IMR-90 (cell line): ENCODE results near the gene CUX1. TPM values are rescaled to one million over a fixed set of nuclear protein-coding genes. Genes with fewer than 3 reads are reported as not detected.

ENCODE experiments used
- ATAC-seq: fragments of 200-7000 bp; cut with Tn5 transposase; 2 replicates; pipeline ENCODE4 v1.9.1; 2020; ENCODE audit warnings: low read depth, mild to moderate bottlenecking, moderate library complexity
- BruUV-seq: library from RNA; stranded (reverse); fragments of 400-500 nt; replicated peaks from 2 replicates; lab custom pipeline; 2021; lab: Mats Ljungman, UMichigan
- CTCF ChIA-PET: fragments of 300-600 bp; formaldehyde crosslinking; extraction: SDS; loops from one replicate; lab custom pipeline; 2021; ENCODE audit warnings: antibody characterized with exemption; lab: Yijun Ruan, JAX
- POLR2A ChIA-PET: fragments of 300-600 bp; sonication (Branson Sonifier 250); formaldehyde crosslinking; loops from one replicate; lab custom pipeline; 2022; ENCODE audit warnings: antibody characterized with exemption; ENCODE audit not compliant: unreplicated experiment; lab: Charles Lee
- DNase-seq: peaks from one replicate; pipeline ENCODE4 v3.0.0; 2013
- H2AFZ ChIP-seq: replicated peaks from 2 replicates; pipeline ENCODE3; 2013; ENCODE audit warnings: low read length, mild to moderate bottlenecking; ENCODE audit not compliant: poor library complexity
- H2AK5ac ChIP-seq: 2 replicates; pipeline ENCODE4 v1.6.1; 2013; ENCODE audit warnings: low read depth, low read length, inconsistent platforms
- H2AK9ac ChIP-seq: replicated peaks from 2 replicates; pipeline ENCODE3; 2013; ENCODE audit warnings: mild to moderate bottlenecking, low read depth, low read length, moderate library complexity; ENCODE audit not compliant: poor library complexity
- H2BK120ac ChIP-seq: 2 replicates; pipeline ENCODE4 v1.6.1; 2013; ENCODE audit warnings: low read depth, low read length, inconsistent platforms
- H2BK15ac ChIP-seq: 3 replicates; pipeline ENCODE4 v1.6.1; 2013; ENCODE audit warnings: low read depth, low read length, inconsistent platforms
- H2BK20ac ChIP-seq: 2 replicates; pipeline ENCODE4 v1.6.1; 2013; ENCODE audit warnings: low read depth, mild to moderate bottlenecking, inconsistent platforms, low read length, moderate library complexity
- H2BK5ac ChIP-seq: 2 replicates; pipeline ENCODE4 v1.6.1; 2013; ENCODE audit warnings: mild to moderate bottlenecking, low read depth, low read length, inconsistent platforms; ENCODE audit not compliant: poor library complexity, severe bottlenecking
- H3K14ac ChIP-seq: replicated peaks from 2 replicates; pipeline ENCODE4 v1.6.1; 2013; ENCODE audit warnings: low read depth, low read length, inconsistent platforms
- H3K18ac ChIP-seq: 2 replicates; pipeline ENCODE4 v1.6.1; 2013; ENCODE audit warnings: low read depth, low read length, control low read depth
- H3K23ac ChIP-seq: 2 replicates; pipeline ENCODE4 v1.6.1; 2013; ENCODE audit warnings: low read depth, low read length, inconsistent platforms
- H3K27ac ChIP-seq: 2 replicates; pipeline ENCODE4 v1.5.1; 2013; ENCODE audit warnings: mild to moderate bottlenecking, control low read depth, low read length; ENCODE audit not compliant: insufficient read depth
- H3K27me3 ChIP-seq: 2 replicates; pipeline ENCODE4 v1.6.1; 2013; ENCODE audit warnings: low read length; ENCODE audit not compliant: control insufficient read depth, insufficient read depth
- H3K36me3 ChIP-seq: 2 replicates; pipeline ENCODE4 v1.6.1; 2013; ENCODE audit warnings: low read length, mixed read lengths; ENCODE audit not compliant: control insufficient read depth, insufficient read depth
- H3K4ac ChIP-seq: 2 replicates; pipeline ENCODE4 v1.6.1; 2013; ENCODE audit warnings: low read depth, low read length, inconsistent platforms
- H3K4me1 ChIP-seq: 2 replicates; pipeline ENCODE4 v1.6.1; 2013; ENCODE audit warnings: low read length, mixed read lengths; ENCODE audit not compliant: control insufficient read depth, insufficient read depth
- H3K4me2 ChIP-seq: 2 replicates; pipeline ENCODE4 v1.6.1; 2013; ENCODE audit warnings: low read depth, mild to moderate bottlenecking, control low read depth, low read length, moderate library complexity
- H3K4me3 ChIP-seq: 2 replicates; pipeline ENCODE4 v1.5.1; 2013; ENCODE audit warnings: low read depth, mild to moderate bottlenecking, control low read depth, low read length, moderate library complexity; ENCODE audit not compliant: insufficient read depth
- H3K56ac ChIP-seq: 2 replicates; pipeline ENCODE4 v1.6.1; 2013; ENCODE audit warnings: low read length, inconsistent platforms; ENCODE audit not compliant: insufficient read depth; ENCODE audit errors: extremely low read depth
- H3K79me1 ChIP-seq, 2 experiments: 2 replicates each; pipeline ENCODE4 v1.6.1; 2013; ENCODE audit warnings: low read length in 2 of 2, inconsistent platforms in 1 of 2, low read depth in 1 of 2
- H3K9ac ChIP-seq: 2 replicates; pipeline ENCODE4 v1.6.1; 2013; ENCODE audit warnings: low read depth, low read length, control low read depth
- H3K9me1 ChIP-seq: 2 replicates; pipeline ENCODE4 v1.6.1; 2013; ENCODE audit warnings: low read length, inconsistent platforms; ENCODE audit not compliant: insufficient read depth
- H3K9me3 ChIP-seq: 2 replicates; pipeline ENCODE4 v1.6.1; 2013; ENCODE audit warnings: low read length; ENCODE audit not compliant: control insufficient read depth, insufficient read depth
- H4K20me1 ChIP-seq: 2 replicates; pipeline ENCODE4 v1.6.1; 2013; ENCODE audit warnings: low read length, inconsistent platforms; ENCODE audit not compliant: insufficient read depth
- H4K5ac ChIP-seq: 2 replicates; pipeline ENCODE4 v1.6.1; 2013; ENCODE audit warnings: mild to moderate bottlenecking, low read depth, low read length, control low read depth
- H4K8ac ChIP-seq, 2 experiments: 2 replicates each; pipeline ENCODE4 v1.6.1; 2013; ENCODE audit warnings: low read depth in 2 of 2, low read length in 2 of 2, control low read depth in 1 of 2, inconsistent platforms in 1 of 2
- H4K91ac ChIP-seq: 2 replicates; pipeline ENCODE4 v1.6.1; 2013; ENCODE audit warnings: low read depth, low read length, inconsistent platforms; ENCODE audit not compliant: insufficient read depth
- CEBPB ChIP-seq: IDR thresholded peaks from 2 replicates; pipeline ENCODE4 v1.6.1; 2012; ENCODE audit warnings: low read depth, low read length, improper control_type of control experiment
- CHD1 ChIP-seq: IDR thresholded peaks from 2 replicates; pipeline ENCODE4 v1.6.1; 2012; ENCODE audit warnings: low read depth, low read length, improper control_type of control experiment
- CTCF ChIP-seq: conservative IDR thresholded peaks from 2 replicates; pipeline ENCODE4 v1.5.1; 2012; ENCODE audit warnings: mild to moderate bottlenecking, low read depth, low read length, improper control_type of control experiment
- ELK1 ChIP-seq: fragments of 150-350 bp; IDR thresholded peaks from 2 replicates; pipeline ENCODE4 v1.6.1; 2016; ENCODE audit warnings: low read depth, mild to moderate bottlenecking, low read length, moderate library complexity, borderline replicate concordance
- FOS ChIP-seq: fragments of 150-350 bp; IDR thresholded peaks from 2 replicates; pipeline ENCODE4 v1.6.1; 2016; ENCODE audit warnings: low read depth, low read length
- MAFK ChIP-seq: IDR thresholded peaks from 2 replicates; pipeline ENCODE4 v1.6.1; 2012; ENCODE audit warnings: low read depth, low read length, improper control_type of control experiment
- MAZ ChIP-seq: IDR thresholded peaks from 2 replicates; pipeline ENCODE4 v1.6.1; 2012; ENCODE audit warnings: low read depth, mild to moderate bottlenecking, low read length, improper control_type of control experiment, moderate library complexity, borderline replicate concordance
- MXI1 ChIP-seq: IDR thresholded peaks from 2 replicates; pipeline ENCODE4 v1.6.1; 2012; ENCODE audit warnings: low read depth, mild to moderate bottlenecking, low read length, moderate library complexity, borderline replicate concordance
- NFE2L2 ChIP-seq: fragments of 150-350 bp; IDR thresholded peaks from 2 replicates; pipeline ENCODE4 v1.6.1; 2016; ENCODE audit warnings: low read depth, mild to moderate bottlenecking, low read length
- POLR2A ChIP-seq: IDR thresholded peaks from 2 replicates; pipeline ENCODE4 v1.6.1; 2012; ENCODE audit warnings: mild to moderate bottlenecking, low read depth, low read length
- RAD21 ChIP-seq: IDR thresholded peaks from 2 replicates; pipeline ENCODE4 v1.6.1; 2012; ENCODE audit warnings: low read length, improper control_type of control experiment
- RCOR1 ChIP-seq: IDR thresholded peaks from 2 replicates; pipeline ENCODE4 v1.6.1; 2012; ENCODE audit warnings: mild to moderate bottlenecking, low read length, improper control_type of control experiment; ENCODE audit not compliant: insufficient replicate concordance
- RFX5 ChIP-seq: IDR thresholded peaks from 2 replicates; pipeline ENCODE4 v1.8.0; 2012; ENCODE audit warnings: low read depth, mild to moderate bottlenecking, low read length, moderate library complexity
- SMC3 ChIP-seq: fragments of 150-350 bp; IDR thresholded peaks from 2 replicates; pipeline ENCODE4 v1.6.1; 2016; ENCODE audit warnings: low read depth, mild to moderate bottlenecking, antibody characterized with exemption, low read length, moderate library complexity
- USF2 ChIP-seq: fragments of 150-350 bp; IDR thresholded peaks from 2 replicates; pipeline ENCODE4 v1.6.1; 2017; ENCODE audit warnings: mild to moderate bottlenecking, antibody characterized with exemption, low read length, low read depth
- whole genome bisulfite sequencing, 2 experiments: methylation state at CpG; one replicate each; pipeline versions ENCODE4 v1.1.5 to v1.1.7; 2013; ENCODE audit warnings: missing lambda C conversion rate in 2 of 2; ENCODE audit not compliant: insufficient read length in 1 of 2; ENCODE audit errors: extremely low coverage in 2 of 2; 5-methylcytosine and 5-hydroxymethylcytosine counted together
- dilution Hi-C: fragments of 300-500 bp; cut with HindIII; formaldehyde crosslinking; loops from one replicate; pipeline ENCODE4 v1.14.3; 2018; ENCODE audit warnings: low sequenced_read_pairs; ENCODE audit not compliant: unreplicated experiment
- in situ Hi-C: fragments of 300-500 bp; cut with MboI; formaldehyde crosslinking; loops from 3 replicates; pipeline ENCODE4 v1.14.3; 2019; ENCODE audit warnings: low sequenced_read_pairs, inconsistent platforms, mixed read lengths
- intact Hi-C: fragments of 100-400 bp; cut with micrococcal nuclease; formaldehyde crosslinking; loops from 2 replicates; pipeline ENCODE4 v1.10.0; 2022
- polyA plus RNA-seq, 3 experiments: library from polyadenylated mRNA; depleted of rRNA; stranded (reverse); fragments of >200 nt; gene quantifications; 2 replicates each; pipeline ENCODE4 v1.2.3, GENCODE V29; 2012; ENCODE audit warnings: low replicate concordance in 1 of 3
- total RNA-seq: library from RNA; depleted of rRNA; stranded (reverse); fragments of >200 nt; gene quantifications from 2 replicates; pipeline ENCODE4 v1.2.3, GENCODE V29; 2012

The CUX1 gene
- total and polyA plus RNA-seq, 2 of the 4 experiments (the other 2 are of a cell fraction), result 19.7 to 46.4 TPM

- Histone ChIP-seq H3K4me3 (no peak overlapping the region), H2BK20ac (no peak overlapping the region), H2BK120ac (no peak overlapping the region), H2BK15ac (no peak overlapping the region), H3K36me3 (no peaks in the 10 kb centered on the region), H3K27ac (no peak overlapping the region), H3K4me2 (no peak overlapping the region), H3K4ac (no peak overlapping the region; the same call in 1 of the 2 replicates), H3K27me3 (no peaks in the 10 kb centered on the region), H3K56ac (no peak overlapping the region), H3K23ac (no peak overlapping the region), H3K9me1 (peaks cover 32% of the 10 kb centered on the region), H3K9ac (no peak overlapping the region), H4K91ac (no peak overlapping the region), H4K8ac (no peak overlapping the region; a peak in 1 of 4 replicates), H3K18ac (no peak overlapping the region), H3K14ac (no peak overlapping the region), H2AK9ac (no peak overlapping the region), H3K79me1 (peaks cover 39 to 89% of the 10 kb centered on the region in 2 experiments), H2BK5ac (no peak overlapping the region), H3K9me3 (peaks cover 2% of the 10 kb centered on the region), H4K20me1 (peaks cover 36% of the 10 kb centered on the region), H2AFZ (no peak overlapping the region), H4K5ac (no peak overlapping the region), H3K4me1 (peaks cover 24% of the 10 kb centered on the region), H2AK5ac (no peak overlapping the region)
- in situ Hi-C loops (no loop called here), dilution Hi-C loops (no loop called here), intact Hi-C loops (no loop called here)
- ChIA-PET POLR2A (no interaction called here), CTCF (no interaction called here)
- BruUV-seq, result no TSS peak
- no peak for ATAC-seq
- 100% methylated on average over 8 of the region's 15 CpGs; no CpG with 5 or more reads in 1 of the 2 experiments for WGBS, 2 experiments
- no peak for DNase-seq
- TF ChIP-seq MXI1 (no peak), CHD1 (no peak), NFE2L2 (no peak), USF2 (no peak), SMC3 (no peak), RCOR1 (no peak), FOS (no peak), POLR2A (no peak), RFX5 (no peak), RAD21 (no peak), ELK1 (no peak), MAZ (no peak), CEBPB (no peak), MAFK (no peak), CTCF (no peak)
Measured at GRCh38 chr7:101943306-101943705, 125.9 kb downstream of the CUX1 start.
